ENCODE measurements around the gene SLC34A3.

DNA sequence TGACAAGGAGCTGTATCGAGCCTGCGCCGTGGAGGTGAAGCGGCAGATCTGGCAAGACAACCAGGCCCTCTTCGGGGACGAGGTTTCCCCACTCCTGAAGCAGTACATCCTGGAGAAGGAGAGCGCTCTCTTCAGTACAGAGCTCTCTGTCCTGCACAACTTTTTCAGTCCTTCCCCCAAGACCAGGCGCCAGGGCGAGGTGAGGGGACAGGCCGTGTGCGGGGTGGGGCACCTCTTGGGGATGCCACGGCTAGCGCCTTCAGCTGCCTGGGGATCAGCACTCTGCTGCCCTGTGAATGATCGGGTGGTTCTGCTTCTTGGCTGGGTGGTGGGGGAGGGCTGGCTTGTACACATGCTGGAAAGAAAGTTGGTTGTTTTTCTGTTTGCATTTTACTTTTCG is 26.2 kb downstream of the SLC34A3 start:
- TF ChIP-seq EZH2phosphoT487 (IDR thresholded peaks at IDR 0.05; ENCODE audit: low read depth), result no peak
- TF ChIP-seq, protein P1, sequence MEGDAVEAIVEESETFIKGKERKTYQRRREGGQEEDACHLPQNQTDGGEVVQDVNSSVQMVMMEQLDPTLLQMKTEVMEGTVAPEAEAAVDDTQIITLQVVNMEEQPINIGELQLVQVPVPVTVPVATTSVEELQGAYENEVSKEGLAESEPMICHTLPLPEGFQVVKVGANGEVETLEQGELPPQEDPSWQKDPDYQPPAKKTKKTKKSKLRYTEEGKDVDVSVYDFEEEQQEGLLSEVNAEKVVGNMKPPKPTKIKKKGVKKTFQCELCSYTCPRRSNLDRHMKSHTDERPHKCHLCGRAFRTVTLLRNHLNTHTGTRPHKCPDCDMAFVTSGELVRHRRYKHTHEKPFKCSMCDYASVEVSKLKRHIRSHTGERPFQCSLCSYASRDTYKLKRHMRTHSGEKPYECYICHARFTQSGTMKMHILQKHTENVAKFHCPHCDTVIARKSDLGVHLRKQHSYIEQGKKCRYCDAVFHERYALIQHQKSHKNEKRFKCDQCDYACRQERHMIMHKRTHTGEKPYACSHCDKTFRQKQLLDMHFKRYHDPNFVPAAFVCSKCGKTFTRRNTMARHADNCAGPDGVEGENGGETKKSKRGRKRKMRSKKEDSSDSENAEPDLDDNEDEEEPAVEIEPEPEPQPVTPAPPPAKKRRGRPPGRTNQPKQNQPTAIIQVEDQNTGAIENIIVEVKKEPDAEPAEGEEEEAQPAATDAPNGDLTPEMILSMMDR (IDR thresholded peaks at IDR 0.05; ENCODE audit: low read depth, low read length), result no peak

Measured in OCI-LY3 (cell line).